Measurements from ENCODE around the gene NLRP1. TPM values are rescaled to one million over a fixed set of nuclear protein-coding genes. Genes with fewer than 3 reads are reported as not detected.

Gene NLRP1
- total RNA-seq, 2 experiments from 2014 or later: 254 to 258 TPM

DNA sequence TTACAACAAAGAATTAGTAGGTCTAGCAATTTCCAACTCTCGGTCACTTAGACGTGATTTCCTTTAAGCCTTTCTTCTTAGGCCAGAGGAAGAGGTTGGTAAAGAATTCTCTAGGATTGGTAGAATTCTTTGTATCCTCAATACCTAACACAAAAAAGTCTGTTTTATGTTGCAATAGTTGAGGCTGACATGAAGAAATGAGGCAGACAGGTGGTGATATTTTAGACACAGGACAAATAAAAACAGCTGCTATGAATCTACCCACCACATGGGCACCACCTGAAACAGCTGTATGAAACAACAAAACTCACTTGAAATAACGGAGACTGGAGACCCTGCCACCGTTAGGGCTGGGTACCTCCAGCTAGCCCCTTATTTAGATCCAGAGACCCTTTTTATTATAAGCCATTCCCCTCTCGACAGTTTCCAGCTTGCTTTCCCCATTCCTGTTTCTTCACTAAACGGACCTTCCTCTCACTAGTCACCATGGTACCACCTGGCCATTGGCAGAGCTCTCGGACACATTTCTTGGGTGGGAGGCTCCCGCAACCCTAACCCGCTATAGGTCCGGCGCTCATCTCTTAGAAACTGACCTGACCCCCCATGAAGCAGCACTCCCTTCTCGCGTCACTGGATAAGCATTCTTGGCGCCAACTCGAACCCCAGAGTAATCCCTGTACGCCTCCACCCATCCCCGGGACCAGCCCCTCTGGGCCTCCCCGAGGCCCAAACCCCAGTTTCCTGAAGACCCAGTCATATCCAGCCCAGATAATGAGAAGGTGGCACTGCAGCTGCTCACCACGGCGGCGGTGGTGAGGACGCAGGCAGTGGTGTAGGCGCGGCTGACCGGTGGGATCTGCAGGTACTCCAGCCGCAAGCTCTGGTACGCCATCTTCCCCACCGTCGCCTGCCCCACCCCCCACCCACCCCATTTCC lies 98.8 kb downstream of the NLRP1 start, which contains the start of gene DERL2:
TSS of gene DERL2 (minus strand) at position 909 of the 936 bp plus-strand sequence. CDS start at position 892, 17 bp downstream.
- TF ChIP-seq, protein P1, sequence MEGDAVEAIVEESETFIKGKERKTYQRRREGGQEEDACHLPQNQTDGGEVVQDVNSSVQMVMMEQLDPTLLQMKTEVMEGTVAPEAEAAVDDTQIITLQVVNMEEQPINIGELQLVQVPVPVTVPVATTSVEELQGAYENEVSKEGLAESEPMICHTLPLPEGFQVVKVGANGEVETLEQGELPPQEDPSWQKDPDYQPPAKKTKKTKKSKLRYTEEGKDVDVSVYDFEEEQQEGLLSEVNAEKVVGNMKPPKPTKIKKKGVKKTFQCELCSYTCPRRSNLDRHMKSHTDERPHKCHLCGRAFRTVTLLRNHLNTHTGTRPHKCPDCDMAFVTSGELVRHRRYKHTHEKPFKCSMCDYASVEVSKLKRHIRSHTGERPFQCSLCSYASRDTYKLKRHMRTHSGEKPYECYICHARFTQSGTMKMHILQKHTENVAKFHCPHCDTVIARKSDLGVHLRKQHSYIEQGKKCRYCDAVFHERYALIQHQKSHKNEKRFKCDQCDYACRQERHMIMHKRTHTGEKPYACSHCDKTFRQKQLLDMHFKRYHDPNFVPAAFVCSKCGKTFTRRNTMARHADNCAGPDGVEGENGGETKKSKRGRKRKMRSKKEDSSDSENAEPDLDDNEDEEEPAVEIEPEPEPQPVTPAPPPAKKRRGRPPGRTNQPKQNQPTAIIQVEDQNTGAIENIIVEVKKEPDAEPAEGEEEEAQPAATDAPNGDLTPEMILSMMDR (IDR thresholded peaks at IDR 0.05): no peak
- peak within 1 kb of the TSS; percentile 86 to 100 for H3K27ac ChIP-seq (ENCODE audit: low read depth in 1 of 2, low read length in 2 of 2)
- no peaks in the 10 kb centered on the region for H3K9me3 ChIP-seq (ENCODE audit: control insufficient read depth in 1 of 2, insufficient read depth in 1 of 2, low read length in 2 of 2)
- peak in 2 of 14 experiments; percentile 18 to 25 for DNase-seq
- peak; percentile 1 for ATAC-seq (ENCODE audit: poor library complexity)
- Mint-ChIP-seq H3K4me1 (ENCODE audit: low read depth) (peaks cover 68% of the 10 kb centered on the region), H3K27me3 (no peaks in the 10 kb centered on the region), H3K9me3 (no peaks in the 10 kb centered on the region), H3K27ac (peak within 1 kb of the TSS; percentile 96), H3K36me3 (ENCODE audit: low read depth) (peaks cover 83% of the 10 kb centered on the region), H3K4me3 (peak within 1 kb of the TSS; percentile 92)
- POLR2A ChIA-PET: interaction anchor here (0.7 to 5.3 kb wide), 23 partner anchors 12 to 1762 kb away, joined by 3 to 51 read pairs (median 5); partner anchors contain the start of genes C1QBP, CYB5D2, DHX33 and HASPIN
- no peaks in the 10 kb centered on the region for H3K27me3 ChIP-seq (ENCODE audit: control insufficient read depth in 1 of 2, insufficient read depth in 2 of 2, low read length in 2 of 2)
- peaks cover 27% of the 10 kb centered on the region for H3K4me1 ChIP-seq (ENCODE audit: insufficient read depth, low read length)
- CTCF ChIA-PET: interaction anchor here (3.8 kb wide), 1 partner anchor 46 kb away, joined by 18 read pairs; the partner anchor contains the start of gene C1QBP
- H3K36me3 ChIP-seq (ENCODE audit: insufficient read depth, low read length): peaks cover 56% of the 10 kb centered on the region
- H3K4me3 ChIP-seq (ENCODE audit: low read length): peak within 1 kb of the TSS; percentile 93
- intact Hi-C loops (cut with DNase I, micrococcal nuclease): loop anchor here (1.0 to 10.0 kb wide), 9 partner anchors 15 to 1159 kb away; partner anchors contain the start of genes NUP88 (in 2 of the 2), DHX33 (in 1 of the 2), KIAA0753 (in 1 of the 2) and NLRP1 (in 1 of the 2)

DNA sequence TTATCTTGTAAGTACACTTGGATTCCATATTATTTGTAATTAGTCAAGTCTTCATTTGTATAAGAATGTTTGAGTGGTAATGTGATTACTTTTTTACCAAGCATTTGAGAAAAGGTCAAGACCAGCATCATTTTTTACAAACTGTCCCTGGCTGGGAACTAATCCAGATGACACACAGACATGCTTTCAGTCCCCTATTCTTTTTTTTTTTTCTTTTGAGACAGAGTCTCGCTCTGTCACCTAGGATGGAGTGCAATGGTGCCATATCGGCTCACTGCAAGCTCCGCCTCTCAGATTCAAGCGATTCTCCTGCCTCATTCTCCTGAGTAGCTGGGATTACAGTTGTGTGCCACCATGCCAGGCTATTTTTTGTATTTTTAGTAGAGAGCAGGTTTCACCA lies 102.9 kb downstream of the NLRP1 start:
- ChIA-PET POLR2A (no interaction called here), CTCF (no interaction called here)
- Histone ChIP-seq H3K36me3 (ENCODE audit: insufficient read depth, low read length) (peaks cover 79% of the 10 kb centered on the region), H3K4me1 (ENCODE audit: insufficient read depth, low read length) (peaks cover 16% of the 10 kb centered on the region), H3K9me3 (ENCODE audit: control insufficient read depth in 1 of 2, insufficient read depth in 1 of 2, low read length in 2 of 2) (no peaks in the 10 kb centered on the region), H3K4me3 (ENCODE audit: low read length) (no peak overlapping the region), H3K27ac (ENCODE audit: low read depth in 1 of 2, low read length in 2 of 2) (no peak overlapping the region), H3K27me3 (ENCODE audit: control insufficient read depth in 1 of 2, insufficient read depth in 2 of 2, low read length in 2 of 2) (no peaks in the 10 kb centered on the region)
- ATAC-seq (ENCODE audit: poor library complexity) (no peak), DNase-seq (no peak)
- peaks cover 89% of the 10 kb centered on the region for H3K36me3 Mint-ChIP-seq (ENCODE audit: low read depth)
- H3K9me3 Mint-ChIP-seq: no peaks in the 10 kb centered on the region
- TF ChIP-seq, protein P1 (IDR thresholded peaks at IDR 0.05): no peak
- H3K27ac Mint-ChIP-seq: no peak overlapping the region
- peaks cover 59% of the 10 kb centered on the region for H3K4me1 Mint-ChIP-seq (ENCODE audit: low read depth)
- intact Hi-C loops (cut with DNase I, micrococcal nuclease): loop anchor here (10.0 kb wide), 2 partner anchors 67 to 1163 kb away; partner anchors contain the start of genes KIAA0753 (in 1 of the 2), NUP88 (in 1 of the 2) and TXNDC17 (in 1 of the 2)
- H3K27me3 Mint-ChIP-seq: no peaks in the 10 kb centered on the region
- H3K4me3 Mint-ChIP-seq: no peak overlapping the region

DNA sequence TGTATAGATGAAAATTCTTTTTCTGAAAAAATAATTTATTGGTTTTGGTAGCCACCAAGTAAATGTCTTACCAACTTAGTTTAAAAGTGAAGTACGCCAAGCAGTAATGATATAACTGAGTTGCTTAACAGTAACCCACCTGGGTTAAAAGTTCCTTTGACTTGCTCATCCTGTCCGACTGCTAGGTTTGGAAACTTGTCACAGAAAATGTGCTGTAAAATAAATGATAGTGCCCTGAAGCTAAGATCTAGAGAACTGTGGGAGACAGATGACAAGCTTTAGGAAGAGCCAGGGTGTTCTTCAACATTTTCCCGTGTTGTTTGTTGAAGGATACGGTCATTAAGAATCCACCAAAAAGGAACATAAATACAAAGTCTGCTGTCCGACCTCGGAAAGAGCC lies 103.3 kb downstream of the NLRP1 start:
- Mint-ChIP-seq H3K9me3 (no peaks in the 10 kb centered on the region), H3K4me3 (no peak overlapping the region), H3K36me3 (ENCODE audit: low read depth) (peaks cover 89% of the 10 kb centered on the region), H3K4me1 (ENCODE audit: low read depth) (peaks cover 54% of the 10 kb centered on the region), H3K27ac (no peak overlapping the region), H3K27me3 (no peaks in the 10 kb centered on the region)
- H3K27me3 ChIP-seq (ENCODE audit: control insufficient read depth in 1 of 2, insufficient read depth in 2 of 2, low read length in 2 of 2): no peaks in the 10 kb centered on the region
- TF ChIP-seq, protein P1 (IDR thresholded peaks at IDR 0.05): no peak
- H3K9me3 ChIP-seq (ENCODE audit: control insufficient read depth in 1 of 2, insufficient read depth in 1 of 2, low read length in 2 of 2): no peaks in the 10 kb centered on the region
- ChIA-PET CTCF (no interaction called here), POLR2A (no interaction called here)
- peaks cover 16% of the 10 kb centered on the region for H3K4me1 ChIP-seq (ENCODE audit: insufficient read depth, low read length)
- intact Hi-C loops (cut with DNase I, micrococcal nuclease): loop anchor here (10.0 kb wide), 2 partner anchors 66 to 1164 kb away; partner anchors contain the start of genes KIAA0753 (in 1 of the 2), NUP88 (in 1 of the 2) and TXNDC17 (in 1 of the 2)
- H3K4me3 ChIP-seq (ENCODE audit: low read length): no peak overlapping the region
- H3K27ac ChIP-seq (ENCODE audit: low read depth in 1 of 2, low read length in 2 of 2): no peak overlapping the region
- DNase-seq (no peak), ATAC-seq (ENCODE audit: poor library complexity) (no peak)
- peaks cover 82% of the 10 kb centered on the region for H3K36me3 ChIP-seq (ENCODE audit: insufficient read depth, low read length)
